GM12892 (cell line): ENCODE results near the gene YOD1.

Experiments used
- POLR2A ChIP-seq: IDR thresholded peaks from 2 replicates; pipeline ENCODE4 v1.6.1; 2011; ENCODE audit warnings: low read depth, low read length, control low read depth
- TAF1 ChIP-seq: IDR thresholded peaks from 2 replicates; pipeline ENCODE4 v1.6.1; 2011; ENCODE audit warnings: low read depth, mild to moderate bottlenecking, control low read depth, low read length, borderline replicate concordance

DNA sequence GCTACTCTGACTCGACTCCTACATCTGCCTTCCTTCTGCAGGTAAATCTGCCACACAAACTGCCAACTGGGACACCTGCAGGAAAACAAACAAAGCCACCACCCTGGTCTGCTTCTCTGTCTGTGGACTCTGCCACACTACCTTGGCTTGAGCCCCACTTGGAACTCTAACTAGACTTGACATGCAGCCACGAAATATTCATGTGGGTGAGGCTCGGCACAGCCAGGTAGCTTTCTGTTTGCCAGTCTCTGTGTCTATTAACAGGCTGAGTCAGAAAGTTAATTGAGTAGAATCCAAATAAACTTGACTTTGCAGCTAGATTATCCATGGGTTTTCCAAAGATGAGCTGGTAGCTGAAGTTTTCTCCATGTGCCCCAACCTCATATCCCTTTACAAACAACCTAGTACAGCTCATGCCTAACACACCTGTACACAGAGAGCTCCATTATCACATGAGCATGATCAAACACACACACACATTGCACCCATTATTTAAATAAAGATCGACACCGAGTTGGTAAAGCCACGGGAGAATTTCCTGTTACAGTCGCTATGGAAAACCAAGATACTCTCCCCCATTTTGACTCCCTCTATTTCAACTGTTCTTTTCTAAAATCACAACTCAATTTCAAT is 19.3 kb downstream of the YOD1 start:
- TF ChIP-seq TAF1 = no peak
- TF ChIP-seq POLR2A = no peak
